Body of pancreas (tissue), 4 donors: ENCODE results near the gene CDC42BPA.

Experiments used
- POLR2A ChIP-seq, 3 donors: fragments of 450-650 bp; IDR thresholded peaks; one replicate each; pipeline ENCODE4 v1.6.1; 2016; ENCODE audit warnings: antibody characterized with exemption in 3 of 3, mild to moderate bottlenecking in 2 of 3
- TF ChIP-seq, protein P1 (sequence below), 7 experiments: fragments of 450-650 bp in 4 of 7; fragments of 200-600 bp in 3 of 7; sonication (generic) in 3 of 7; IDR thresholded peaks; one replicate each; pipeline ENCODE4 v1.5.1; 2016 to 2019; ENCODE audit warnings: antibody characterized with exemption in 7 of 7

DNA sequence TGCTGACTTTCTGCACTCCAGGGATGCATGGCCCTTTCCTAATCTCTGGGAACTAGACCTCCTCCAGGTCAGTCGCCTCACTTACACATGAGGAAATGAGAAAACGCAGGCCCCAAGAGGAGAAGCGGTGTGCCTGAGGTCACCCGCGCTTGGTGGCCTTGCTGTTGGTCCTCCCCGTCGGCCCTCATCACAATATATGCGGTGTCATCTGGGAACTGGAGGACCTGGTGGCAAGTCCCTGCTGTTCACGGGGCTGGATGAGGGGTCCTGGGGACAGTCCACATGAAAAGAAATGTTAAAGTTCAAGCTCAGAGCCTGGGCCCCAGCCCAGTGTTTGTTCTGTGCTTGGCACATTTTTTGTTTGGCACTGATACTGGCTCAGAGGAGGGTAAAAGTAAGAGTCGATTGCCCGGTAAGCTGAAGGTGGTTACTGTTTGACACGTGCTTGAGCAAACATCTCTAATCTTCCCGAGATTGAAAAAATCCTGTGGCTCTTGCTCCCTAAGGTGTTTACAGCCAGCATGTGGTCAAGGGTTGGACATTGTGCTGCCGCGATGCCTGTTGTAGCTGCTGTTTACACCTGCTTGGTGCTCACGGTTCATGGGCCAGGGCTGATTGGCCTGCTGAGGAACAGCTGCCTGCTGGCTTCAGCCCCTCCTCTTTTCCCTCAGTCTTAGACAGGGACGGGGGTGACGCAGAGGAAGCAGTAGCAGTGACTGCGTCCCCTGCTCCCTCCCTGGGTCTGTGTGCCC is 373.0 kb downstream of the CDC42BPA start:
- TF ChIP-seq, protein P1, sequence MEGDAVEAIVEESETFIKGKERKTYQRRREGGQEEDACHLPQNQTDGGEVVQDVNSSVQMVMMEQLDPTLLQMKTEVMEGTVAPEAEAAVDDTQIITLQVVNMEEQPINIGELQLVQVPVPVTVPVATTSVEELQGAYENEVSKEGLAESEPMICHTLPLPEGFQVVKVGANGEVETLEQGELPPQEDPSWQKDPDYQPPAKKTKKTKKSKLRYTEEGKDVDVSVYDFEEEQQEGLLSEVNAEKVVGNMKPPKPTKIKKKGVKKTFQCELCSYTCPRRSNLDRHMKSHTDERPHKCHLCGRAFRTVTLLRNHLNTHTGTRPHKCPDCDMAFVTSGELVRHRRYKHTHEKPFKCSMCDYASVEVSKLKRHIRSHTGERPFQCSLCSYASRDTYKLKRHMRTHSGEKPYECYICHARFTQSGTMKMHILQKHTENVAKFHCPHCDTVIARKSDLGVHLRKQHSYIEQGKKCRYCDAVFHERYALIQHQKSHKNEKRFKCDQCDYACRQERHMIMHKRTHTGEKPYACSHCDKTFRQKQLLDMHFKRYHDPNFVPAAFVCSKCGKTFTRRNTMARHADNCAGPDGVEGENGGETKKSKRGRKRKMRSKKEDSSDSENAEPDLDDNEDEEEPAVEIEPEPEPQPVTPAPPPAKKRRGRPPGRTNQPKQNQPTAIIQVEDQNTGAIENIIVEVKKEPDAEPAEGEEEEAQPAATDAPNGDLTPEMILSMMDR (IDR thresholded peaks at IDR 0.05), result no peak
- peak; percentile 30 to 53 (median 41) for TF ChIP-seq POLR2A (IDR thresholded peaks at IDR 0.05)
